ENCODE measurements around the gene GARIN6.
"Not testable (repeated sequence)": the region's sequence is repeated elsewhere in the genome, so short reads cannot be mapped to it uniquely, and the experiment has no call there.

GARIN6 gene

GRCh38 chr12:99611599-99611998, 36.0 kb upstream of the GARIN6 start:
- Histone ChIP-seq H3K36me3 (ENCODE audit: low read depth) (no peaks in the 10 kb centered on the region), H3K27me3 (ENCODE audit: insufficient read depth, poor library complexity, severe bottlenecking) (no peaks in the 10 kb centered on the region), H3K9me3 (ENCODE audit: severe bottlenecking) (no peaks in the 10 kb centered on the region), H3K27ac (ENCODE audit: poor library complexity, severe bottlenecking) (no peak overlapping the region), H3K4me3 (ENCODE audit: severe bottlenecking) (no peak overlapping the region), H3K4me1 (ENCODE audit: insufficient read depth, poor library complexity, severe bottlenecking) (no peaks in the 10 kb centered on the region)
- ATAC-seq (ENCODE audit: low read depth) (no peak), DNase-seq (ENCODE audit: low spot score) (no peak)
- TF ChIP-seq CTCF (IDR thresholded peaks at IDR 0.05; ENCODE audit: poor library complexity, severe bottlenecking), result no peak

- no peak for TF ChIP-seq CTCF (IDR thresholded peaks at IDR 0.05; ENCODE audit: poor library complexity, severe bottlenecking)
- no peaks in the 10 kb centered on the region for H3K27me3 ChIP-seq (ENCODE audit: insufficient read depth, poor library complexity, severe bottlenecking)
- H3K4me3 ChIP-seq (ENCODE audit: severe bottlenecking), result no peak overlapping the region
- no peak for DNase-seq (ENCODE audit: low spot score)
- H3K4me1 ChIP-seq (ENCODE audit: insufficient read depth, poor library complexity, severe bottlenecking), result no peaks in the 10 kb centered on the region
- no peaks in the 10 kb centered on the region for H3K36me3 ChIP-seq (ENCODE audit: low read depth)
- peaks cover 6% of the 10 kb centered on the region for H3K9me3 ChIP-seq (ENCODE audit: severe bottlenecking)
- no peak overlapping the region for H3K27ac ChIP-seq (ENCODE audit: poor library complexity, severe bottlenecking)
- no peak for ATAC-seq (ENCODE audit: low read depth)
Observed at GRCh38 chr12:99618657-99619056, 28.9 kb upstream of the GARIN6 start.

- H3K27ac ChIP-seq (ENCODE audit: poor library complexity, severe bottlenecking), result no peak overlapping the region
- ATAC-seq (ENCODE audit: low read depth) (no peak), DNase-seq (ENCODE audit: low spot score) (no peak)
- peak; percentile 42 for TF ChIP-seq CTCF (IDR thresholded peaks at IDR 0.05; ENCODE audit: poor library complexity, severe bottlenecking)
- no peaks in the 10 kb centered on the region for H3K4me1 ChIP-seq (ENCODE audit: insufficient read depth, poor library complexity, severe bottlenecking)
- peaks cover 6% of the 10 kb centered on the region for H3K9me3 ChIP-seq (ENCODE audit: severe bottlenecking)
- no peak overlapping the region for H3K4me3 ChIP-seq (ENCODE audit: severe bottlenecking)
- H3K36me3 ChIP-seq (ENCODE audit: low read depth), result no peaks in the 10 kb centered on the region
- H3K27me3 ChIP-seq (ENCODE audit: insufficient read depth, poor library complexity, severe bottlenecking), result no peaks in the 10 kb centered on the region
Observed at GRCh38 chr12:99619389-99620158, 28.0 kb upstream of the GARIN6 start.

- no peak overlapping the region for H3K4me3 ChIP-seq (ENCODE audit: severe bottlenecking)
- TF ChIP-seq CTCF (IDR thresholded peaks at IDR 0.05; ENCODE audit: poor library complexity, severe bottlenecking), result no peak
- H3K27me3 ChIP-seq (ENCODE audit: insufficient read depth, poor library complexity, severe bottlenecking), result no peaks in the 10 kb centered on the region
- no peaks in the 10 kb centered on the region for H3K36me3 ChIP-seq (ENCODE audit: low read depth)
- H3K27ac ChIP-seq (ENCODE audit: poor library complexity, severe bottlenecking), result no peak overlapping the region
- no peak for DNase-seq (ENCODE audit: low spot score)
- H3K4me1 ChIP-seq (ENCODE audit: insufficient read depth, poor library complexity, severe bottlenecking), result no peaks in the 10 kb centered on the region
- ATAC-seq (ENCODE audit: low read depth), result no peak
- H3K9me3 ChIP-seq (ENCODE audit: severe bottlenecking), result peaks cover 6% of the 10 kb centered on the region
Observed at GRCh38 chr12:99620159-99620479, 27.4 kb upstream of the GARIN6 start.

GRCh38 chr12:99624591-99624990, 23.0 kb upstream of the GARIN6 start:
- not testable (repeated sequence) for H3K27ac ChIP-seq (ENCODE audit: poor library complexity, severe bottlenecking); H3K27me3 ChIP-seq (ENCODE audit: insufficient read depth, poor library complexity, severe bottlenecking); ATAC-seq (ENCODE audit: low read depth); DNase-seq (ENCODE audit: low spot score); H3K9me3 ChIP-seq (ENCODE audit: severe bottlenecking); H3K4me3 ChIP-seq (ENCODE audit: severe bottlenecking); H3K36me3 ChIP-seq (ENCODE audit: low read depth); H3K4me1 ChIP-seq (ENCODE audit: insufficient read depth, poor library complexity, severe bottlenecking)

Measured in RWPE2 (cell line).